ENCODE results near the gene MZT1.
A peak's percentile ranks its signal among the peaks of the same experiment; 100 is the strongest.
"Not testable (repeated sequence)": the region's sequence is repeated elsewhere in the genome, so short reads cannot be mapped to it uniquely, and the experiment has no call there.

The MZT1 gene, protein sequence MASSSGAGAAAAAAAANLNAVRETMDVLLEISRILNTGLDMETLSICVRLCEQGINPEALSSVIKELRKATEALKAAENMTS

GRCh38 chr13:72727417-72728289 lies at the start of gene MZT1, which contains the start of gene BORA:
MZT1 (minus strand) TSS chr13:72727629; CDS start chr13:72727602, 27 bp downstream.
BORA (plus strand) TSS chr13:72727923; CDS start chr13:72728941, 1,018 bp downstream.
- peak; percentile 64 to 95 (median 89) for DNase-seq

GRCh38 chr13:72774019-72774418 lies 46.6 kb upstream of the MZT1 start:
- DNase-seq: no peak

DNA sequence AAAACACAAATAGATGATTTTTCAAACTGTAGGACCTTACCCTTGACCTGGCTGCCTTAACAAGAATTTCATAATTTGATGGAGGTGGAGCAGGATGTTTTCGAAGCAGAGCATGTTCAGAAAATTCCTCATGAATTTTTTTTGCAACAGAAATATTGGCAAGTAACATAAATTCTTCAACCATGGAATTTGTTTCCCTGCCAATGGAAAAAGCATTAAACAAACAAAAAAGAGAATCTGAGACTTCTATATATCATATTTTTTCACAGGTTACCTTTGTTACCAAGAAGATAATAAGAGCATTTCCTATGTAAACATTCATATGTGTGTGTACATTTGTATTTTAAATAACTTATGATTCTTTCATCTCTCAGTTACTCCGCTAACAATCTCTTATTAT lies 36.0 kb upstream of the MZT1 start:
- DNase-seq: no peak

GRCh38 chr13:72760189-72760588 lies 32.8 kb upstream of the MZT1 start:
- no peak for DNase-seq

DNA sequence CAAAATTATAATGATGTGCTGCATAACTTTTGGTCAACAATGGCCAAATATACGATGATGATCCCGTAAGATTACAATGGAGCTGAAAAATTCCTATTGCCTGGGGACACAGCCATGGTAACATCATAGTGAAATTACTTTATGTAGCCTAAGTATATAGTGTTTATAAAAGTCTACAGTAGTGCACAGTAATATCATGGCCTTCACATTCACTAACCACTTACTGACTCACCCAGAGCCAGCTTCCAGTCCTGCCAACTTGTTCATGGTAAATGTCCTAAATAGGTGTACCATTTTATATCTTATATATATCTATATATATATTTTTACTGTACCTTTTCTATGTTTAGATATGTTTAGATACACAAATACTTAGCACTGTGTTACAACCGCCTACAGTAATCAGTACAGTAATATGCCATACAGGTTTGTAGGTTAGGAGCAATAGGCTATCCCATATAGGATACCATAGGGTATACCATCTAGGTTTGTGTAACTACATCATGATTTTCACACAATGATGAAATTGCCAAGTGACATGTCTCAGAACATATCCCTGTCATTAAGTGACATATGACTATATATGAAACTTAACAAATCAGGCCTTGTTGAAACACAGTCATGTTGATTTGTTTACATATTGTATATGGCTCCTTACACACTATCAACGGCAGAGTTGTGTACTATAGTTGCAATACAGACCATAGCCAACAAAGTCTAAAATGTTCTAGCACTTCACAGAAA lies 30.5 kb upstream of the MZT1 start:
- DNase-seq: no peak

DNA sequence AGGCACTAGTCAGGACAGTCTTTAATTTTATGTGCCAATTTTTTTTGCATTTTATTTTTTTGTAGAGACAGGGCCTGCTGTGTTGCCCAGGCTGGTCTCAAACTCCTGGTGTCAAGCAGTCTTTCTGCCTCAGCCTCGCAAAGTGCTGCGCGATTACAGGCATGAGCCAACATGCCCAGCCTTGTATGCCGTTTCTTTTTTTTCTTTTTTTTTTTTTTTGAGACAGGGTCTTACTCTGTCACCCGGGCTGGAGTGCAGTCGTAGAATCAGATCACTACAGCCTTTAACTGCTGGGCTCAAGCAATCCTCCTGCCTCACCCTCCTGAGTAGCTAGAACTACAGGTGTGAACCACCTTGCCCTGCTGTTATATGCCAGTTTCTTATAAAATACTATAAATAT lies 26.7 kb upstream of the MZT1 start:
- DNase-seq: no peak

DNA sequence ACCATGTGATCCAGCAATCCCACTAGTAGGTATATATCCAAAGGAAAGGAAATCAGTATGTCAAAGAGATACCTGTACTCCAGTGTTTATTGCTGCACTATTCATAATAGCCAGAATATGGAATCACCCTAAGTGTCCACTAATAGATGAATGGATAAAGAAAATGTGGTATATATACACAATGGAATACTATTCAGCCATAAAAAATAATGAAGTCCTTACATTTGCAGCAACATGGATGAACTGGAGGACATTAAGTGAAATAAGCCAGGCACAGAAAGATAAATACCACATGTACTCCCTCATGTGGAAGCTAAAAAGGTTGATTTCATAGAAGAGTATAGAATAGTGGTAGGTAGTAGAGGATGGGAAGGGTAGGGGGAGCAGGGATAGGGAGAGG lies 23.8 kb upstream of the MZT1 start:
- DNase-seq: no peak

- DNase-seq: no peak
Measured at GRCh38 chr13:72745260-72745659, 17.8 kb upstream of the MZT1 start.

GRCh38 chr13:72740015-72740414 lies 12.6 kb upstream of the MZT1 start:
- DNase-seq: no peak

GRCh38 chr13:72737033-72737432 lies 9.6 kb upstream of the MZT1 start:
- DNase-seq: no peak

DNA sequence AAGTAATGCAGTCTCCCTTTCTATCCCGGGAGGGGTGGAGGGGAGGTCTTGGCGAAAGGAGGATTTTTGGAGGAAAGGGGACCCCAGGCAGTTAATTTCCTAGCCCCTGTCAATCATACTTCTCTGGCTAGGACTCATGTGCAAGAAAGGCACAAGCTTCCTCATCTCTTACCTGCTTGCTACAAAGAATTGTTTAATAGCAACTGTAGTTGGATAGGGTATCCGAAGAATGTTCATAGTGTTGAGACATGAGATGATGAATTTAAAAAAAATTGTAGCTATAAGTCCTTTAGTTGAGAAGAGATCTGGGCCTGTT lies 819 bp upstream of the MZT1 start:
- peak in 1 of 56 donors; percentile 32 for DNase-seq

GRCh38 chr13:72726726-72727416 lies 558 bp downstream of the MZT1 start:
- DNase-seq: peak in 19 of 56 donors; percentile 4 to 61 (median 32)

GRCh38 chr13:72726185-72726584 lies 1.2 kb downstream of the MZT1 start:
- DNase-seq: not testable (repeated sequence)

DNA sequence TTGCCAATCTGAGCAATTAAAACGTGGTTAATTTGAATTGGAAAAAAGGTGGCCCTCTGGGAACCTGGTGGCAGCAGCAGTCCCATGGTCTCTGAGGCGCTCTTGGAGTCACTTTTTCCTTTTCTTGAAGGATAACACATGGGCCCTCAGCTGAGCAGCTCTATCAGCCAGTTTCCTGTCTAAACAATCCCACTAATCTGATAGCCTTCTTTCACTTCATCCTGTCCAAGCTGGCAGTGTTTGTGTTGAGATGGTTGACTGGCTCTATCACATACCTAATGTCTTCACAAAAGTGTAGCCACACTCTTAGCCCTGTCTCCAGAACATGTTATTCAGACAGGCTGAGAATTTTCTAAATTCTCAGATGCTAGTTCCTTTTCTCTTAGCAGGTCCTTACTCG lies 10.7 kb downstream of the MZT1 start:
- no peak for DNase-seq

DNA sequence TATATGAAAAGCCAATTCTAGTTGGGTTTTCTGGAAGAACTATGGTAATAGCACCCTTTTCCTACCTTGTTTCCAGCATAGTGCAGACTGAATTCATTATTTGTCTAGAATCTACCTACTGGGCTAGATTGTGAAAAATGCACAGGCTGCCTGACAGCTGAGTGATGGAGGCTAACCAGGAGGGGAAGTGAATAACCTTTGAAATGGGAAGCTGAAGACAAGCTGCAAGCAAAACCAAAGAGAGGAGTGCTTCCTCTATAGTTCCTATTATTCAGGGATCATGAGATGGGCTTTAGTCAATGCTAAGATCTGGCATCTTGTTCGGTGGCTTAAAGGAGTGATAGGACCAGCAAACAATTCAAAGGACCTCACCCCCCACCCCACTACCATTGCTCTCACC lies 26.9 kb downstream of the MZT1 start:
- no peak for DNase-seq

DNA sequence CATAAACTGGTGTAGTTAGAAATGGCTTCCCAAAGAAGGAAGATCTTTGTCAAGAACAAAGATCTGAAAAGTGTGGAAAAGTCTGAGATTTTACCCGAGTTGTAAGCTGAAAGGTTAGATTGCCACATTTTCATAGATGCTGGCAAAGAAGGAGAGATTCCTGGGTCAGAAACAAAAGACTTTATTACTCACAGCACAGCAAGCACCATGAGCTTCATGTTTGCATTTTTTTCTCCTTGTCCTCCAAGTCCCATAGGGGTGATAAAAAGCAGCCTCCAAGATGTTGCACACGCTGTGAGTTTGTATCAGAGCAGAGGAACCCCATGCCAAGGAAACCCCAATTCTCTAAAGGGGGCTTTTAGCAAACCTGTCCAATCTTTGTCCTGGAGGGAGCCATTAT lies 29.3 kb downstream of the MZT1 start:
- DNase-seq: no peak

GRCh38 chr13:72696579-72696978 lies 30.9 kb downstream of the MZT1 start:
- no peak for DNase-seq

- DNase-seq: no peak
Measured at GRCh38 chr13:72694314-72694713, 33.1 kb downstream of the MZT1 start.

- DNase-seq: no peak
Measured at GRCh38 chr13:72693832-72694231, 33.6 kb downstream of the MZT1 start.

DNA sequence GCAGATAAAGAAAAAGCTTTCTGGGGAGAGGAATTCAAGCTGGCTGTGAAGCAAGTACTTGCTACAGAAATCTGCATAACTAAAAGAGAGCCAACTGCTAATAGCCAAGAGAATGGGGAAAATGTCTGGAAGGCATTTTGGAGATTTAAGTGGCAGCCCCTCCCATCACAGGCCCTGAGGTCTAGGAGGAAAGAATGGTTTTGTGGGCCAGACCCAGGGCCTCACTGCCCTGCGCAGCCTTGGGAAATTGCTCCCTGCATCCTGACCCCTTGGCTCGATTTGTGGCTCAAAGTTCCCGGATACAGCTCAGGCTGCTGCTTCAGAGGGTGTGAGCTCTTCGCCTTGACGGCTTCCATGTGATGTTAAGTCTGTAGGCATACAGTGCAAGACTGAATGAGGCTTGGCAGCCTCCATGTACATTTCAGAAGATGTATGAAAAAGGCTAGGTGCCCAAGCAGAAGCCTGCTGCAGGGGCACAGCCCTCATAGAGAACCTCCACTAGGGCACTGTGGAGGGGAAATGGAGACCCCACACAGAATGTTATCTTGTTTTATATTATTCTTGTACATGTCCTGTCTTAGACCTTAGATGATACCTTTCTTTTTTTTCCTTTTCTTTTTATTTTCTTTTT lies 34.4 kb downstream of the MZT1 start:
- DNase-seq: no peak

GRCh38 chr13:72689181-72689696 lies 38.2 kb downstream of the MZT1 start:
- no peak for DNase-seq

Measured in amygdala (tissue), 56 donors.